NCI-H1417 (cell line): Measurements from ENCODE around the gene PCARE.

Source experiments
- DNase-seq, 3 experiments: peaks; one replicate each; lab custom pipeline; 2025; lab: John Stamatoyannopoulos, UW

PCARE gene

GRCh38 chr2:29063056-29063455, 11.3 kb downstream of the PCARE start:
- no peak for DNase-seq

GRCh38 chr2:29062371-29062770, 12.0 kb downstream of the PCARE start:
- no peak for DNase-seq

DNA sequence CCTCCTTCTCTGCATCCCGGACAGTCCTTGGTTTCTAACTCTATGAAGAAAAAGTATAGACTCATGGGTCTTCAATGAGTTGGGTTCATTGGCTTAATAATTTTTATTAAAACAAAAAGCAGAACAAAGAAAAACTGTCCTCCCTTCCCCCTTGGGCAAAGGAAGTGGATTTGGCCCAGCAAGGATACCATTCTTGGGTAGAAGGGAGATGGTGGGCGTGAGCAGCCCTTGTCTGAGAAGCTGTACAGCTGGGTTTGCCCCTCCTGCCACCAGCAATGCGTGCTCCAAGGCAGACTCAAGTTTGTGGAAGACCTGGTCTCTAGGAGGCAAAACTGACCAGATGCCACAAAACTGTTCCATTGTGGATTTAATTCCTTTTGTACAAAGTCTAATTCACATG, 12.7 kb downstream of the PCARE start:
- DNase-seq, result no peak

- no peak for DNase-seq
These were observed 13.1 kb downstream of the PCARE start for GRCh38 chr2:29061176-29061575.

DNA sequence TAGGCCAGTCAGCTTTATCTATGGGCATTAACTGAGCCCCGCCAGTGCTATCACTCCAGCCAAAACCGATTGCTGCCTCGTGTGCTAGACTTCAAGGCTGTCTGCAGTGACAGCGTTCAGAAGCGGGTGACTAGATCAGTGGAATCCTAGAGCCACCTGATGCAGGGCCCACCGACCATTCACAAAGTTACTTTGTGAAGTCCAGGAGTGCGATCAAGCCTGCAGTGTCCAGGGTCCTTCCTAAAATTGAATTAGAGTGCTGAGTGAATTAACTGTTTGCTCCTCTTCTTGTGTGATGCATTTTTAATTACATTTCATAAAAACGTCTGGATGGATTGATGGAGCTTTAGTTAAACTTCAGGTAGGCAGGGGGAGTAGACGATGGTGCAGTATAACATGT, 13.9 kb downstream of the PCARE start:
- peak in 1 of 3 experiments; percentile 32 for DNase-seq

DNA sequence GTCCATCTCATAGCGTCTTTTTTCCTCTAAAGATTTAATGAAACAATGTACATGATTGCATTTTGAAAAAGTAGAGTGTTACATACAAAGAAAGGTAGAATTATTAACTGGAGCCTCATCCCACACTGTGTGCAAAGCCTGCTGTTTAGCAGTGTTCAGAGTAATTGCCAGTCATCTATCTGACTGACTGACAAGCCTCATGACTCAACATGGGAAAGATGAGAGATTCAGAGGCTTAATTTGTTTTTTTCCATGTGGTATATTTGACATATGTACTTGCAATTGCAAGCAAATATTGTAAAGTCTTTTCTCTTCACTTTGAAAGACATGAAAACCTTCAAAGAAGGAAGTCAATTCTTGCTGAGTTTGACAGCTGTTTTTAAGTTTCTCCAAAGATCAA, 14.7 kb downstream of the PCARE start:
- peak in 1 of 3 experiments; percentile 24 for DNase-seq

GRCh38 chr2:29057006-29057405, 17.3 kb downstream of the PCARE start:
- no peak for DNase-seq

DNA sequence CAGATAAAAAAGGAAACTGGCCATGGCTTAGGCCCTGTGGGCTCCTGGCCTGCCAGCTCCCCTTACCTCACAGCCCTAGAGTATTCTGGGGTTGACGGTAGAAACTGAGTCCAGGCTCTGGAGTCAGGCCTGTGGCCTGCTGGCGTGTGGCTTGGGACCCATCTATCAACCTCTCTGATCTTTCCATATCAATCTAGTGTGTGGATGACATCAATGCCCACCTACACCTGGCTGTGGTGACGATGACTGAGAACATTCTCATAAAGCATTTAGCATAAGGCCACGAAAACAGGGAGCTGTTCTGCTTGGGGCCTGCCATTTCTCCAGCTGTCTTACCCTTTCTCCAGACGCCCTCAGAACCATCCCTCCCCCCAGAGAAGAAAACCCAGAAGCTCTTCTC, 17.9 kb downstream of the PCARE start:
- no peak for DNase-seq

GRCh38 chr2:29055601-29056000, 18.7 kb downstream of the PCARE start:
- DNase-seq, result no peak

- no peak for DNase-seq
These were observed 19.9 kb downstream of the PCARE start for GRCh38 chr2:29054430-29054829.

DNA sequence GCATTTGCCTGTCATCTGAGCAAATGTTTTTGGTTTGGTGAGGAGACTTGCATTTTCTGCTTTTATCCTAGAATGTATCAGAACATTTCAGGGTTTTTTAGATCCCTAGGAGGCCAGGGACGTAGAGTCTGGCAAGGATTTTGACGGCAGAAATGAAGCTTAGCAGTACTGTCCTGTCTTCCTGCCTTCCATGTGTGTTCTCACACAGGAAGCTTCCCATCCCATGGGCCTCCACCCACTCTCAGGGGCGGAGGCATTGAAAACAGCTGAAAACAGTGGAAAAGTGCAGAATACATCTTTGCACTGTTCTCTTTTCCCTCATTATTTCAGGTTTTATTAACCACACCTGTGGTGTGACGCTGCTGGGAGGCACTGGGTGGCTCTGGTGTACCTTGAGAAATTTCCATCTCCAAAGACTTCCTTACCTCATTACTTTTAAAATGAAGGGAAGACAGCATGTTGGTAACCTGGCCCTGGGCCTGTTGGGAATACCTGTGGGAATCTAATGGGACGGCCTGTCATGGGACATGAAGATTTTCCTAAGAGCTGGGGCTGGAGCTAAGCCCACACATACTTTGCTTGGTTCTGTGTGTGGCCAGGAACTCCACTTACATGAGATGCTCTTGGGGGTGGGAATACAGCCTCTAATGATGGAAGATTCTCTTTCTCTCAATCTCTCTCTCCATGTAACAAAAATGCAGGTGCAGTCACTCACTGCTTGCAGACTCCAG, 20.5 kb downstream of the PCARE start:
- DNase-seq, result no peak

- DNase-seq, result peak in 1 of 3 experiments; percentile 17
These were observed 21.1 kb downstream of the PCARE start for GRCh38 chr2:29053223-29053622.

DNA sequence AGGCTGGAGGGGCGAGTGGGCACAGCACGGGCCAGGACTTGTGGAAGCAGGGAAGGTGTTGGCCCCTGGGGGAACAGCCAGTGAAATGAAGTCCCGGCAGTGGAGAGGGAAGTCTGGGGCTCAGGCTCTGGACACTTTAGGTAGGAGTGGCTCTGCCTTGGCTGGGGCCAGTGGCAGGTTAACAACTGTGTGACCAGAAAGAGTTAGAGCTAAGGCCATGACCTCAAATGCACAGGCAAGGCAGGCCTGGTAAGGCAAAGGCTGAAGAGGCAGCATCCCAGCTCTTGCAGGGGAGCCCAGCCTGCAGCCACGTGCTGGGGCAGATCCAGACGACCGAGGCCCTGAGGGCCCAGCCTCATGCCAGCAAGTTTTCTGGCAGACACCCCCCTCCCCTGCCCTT, 21.5 kb downstream of the PCARE start:
- DNase-seq, result no peak

DNA sequence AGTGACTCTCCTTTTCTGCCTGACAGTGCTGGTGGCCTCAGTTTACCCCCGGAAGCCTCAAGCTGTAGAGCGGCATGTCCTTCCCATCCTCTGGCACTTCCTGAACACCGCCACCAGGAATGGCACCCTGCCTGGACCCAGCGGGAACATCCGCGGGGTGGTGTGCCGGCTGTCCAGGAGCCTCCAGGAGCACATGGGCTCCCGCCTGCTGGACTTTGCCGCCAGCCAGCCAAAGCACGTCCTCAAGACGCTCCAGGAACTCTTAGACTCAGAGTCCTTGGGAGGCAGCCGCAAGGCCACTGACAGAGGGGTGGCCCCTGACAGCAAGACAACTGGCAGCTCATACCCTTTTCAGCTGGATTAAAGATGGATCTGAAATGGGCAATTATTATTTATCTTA, 22.6 kb downstream of the PCARE start:
- DNase-seq, result no peak

DNA sequence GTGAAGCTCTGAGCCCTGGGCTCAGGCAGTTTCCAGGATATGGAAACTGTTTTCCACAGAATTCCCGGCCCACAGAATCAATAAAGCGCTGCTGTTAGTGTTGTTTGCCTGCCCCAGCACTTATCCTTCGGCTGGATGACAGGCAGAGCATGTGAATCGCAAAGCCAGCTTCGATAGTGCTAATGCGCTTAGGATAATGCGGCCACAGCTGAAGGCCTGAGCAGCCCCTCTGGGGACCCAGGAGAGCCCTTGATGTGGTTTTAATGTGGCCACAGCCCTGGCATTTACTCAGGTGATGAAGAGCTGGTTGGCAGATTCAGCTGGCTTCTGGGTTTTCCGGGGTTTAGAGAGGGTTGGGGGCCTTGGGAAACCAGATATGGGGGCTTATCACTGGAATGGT, 23.7 kb downstream of the PCARE start:
- DNase-seq, result peak in 1 of 3 experiments; percentile 94

- peak in 2 of 3 experiments; percentile 32 to 69 for DNase-seq
These were observed 27.1 kb downstream of the PCARE start for GRCh38 chr2:29047083-29047845.

- DNase-seq, result no peak
These were observed 28.0 kb downstream of the PCARE start for GRCh38 chr2:29046321-29046720.

DNA sequence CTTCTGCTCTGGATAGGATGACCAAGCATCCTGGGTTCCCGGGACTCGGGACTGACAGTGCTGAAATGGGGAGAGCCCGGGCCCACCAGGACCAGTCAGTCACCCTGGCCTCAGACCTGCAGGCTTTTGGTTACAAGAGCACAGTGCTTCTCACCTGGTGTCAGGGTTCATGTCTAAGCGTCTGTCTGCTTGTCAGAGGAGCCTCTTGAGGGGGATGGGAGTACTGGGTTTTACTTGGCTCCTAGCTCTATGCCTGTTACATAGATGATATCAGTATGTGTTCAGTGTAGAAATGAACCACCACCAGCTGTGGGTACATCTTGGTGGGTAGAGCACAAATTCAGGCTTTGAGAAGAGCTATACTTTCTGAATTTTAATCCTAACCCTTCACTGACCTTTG, 29.9 kb downstream of the PCARE start:
- DNase-seq, result no peak

DNA sequence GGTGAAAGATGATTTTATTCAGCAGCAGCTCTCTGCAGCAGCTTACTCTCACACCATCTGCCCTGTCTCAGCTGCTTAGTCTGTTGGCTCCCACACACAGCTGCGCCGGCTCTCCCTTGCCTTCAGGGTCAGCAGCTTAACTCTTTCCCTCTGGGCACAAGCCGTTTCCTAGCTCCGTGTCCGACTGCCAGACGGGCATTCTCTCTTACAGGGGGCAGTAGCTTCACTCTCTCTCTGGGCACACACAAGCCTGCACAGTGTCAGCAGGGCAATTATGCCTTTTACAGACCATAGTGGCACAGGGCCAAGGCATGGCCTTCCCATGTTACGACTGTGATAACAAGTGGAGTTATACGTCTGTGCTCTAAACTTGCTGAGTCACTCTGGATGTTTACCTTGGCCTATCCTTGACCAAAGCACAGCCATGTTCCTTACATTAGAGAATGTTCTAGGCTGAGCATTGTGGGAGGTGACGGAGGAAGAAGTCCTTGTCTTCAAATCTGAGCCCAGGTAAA, 31.7 kb downstream of the PCARE start:
- peak in 2 of 3 experiments; percentile 76 to 82 for DNase-seq

- no peak for DNase-seq
These were observed 33.1 kb downstream of the PCARE start for GRCh38 chr2:29041161-29041660.

- DNase-seq, result no peak
These were observed 33.8 kb downstream of the PCARE start for GRCh38 chr2:29040552-29040951.

GRCh38 chr2:29039718-29040480, 34.4 kb downstream of the PCARE start:
- DNase-seq, result no peak
